ENCODE results near the gene SLC1A6. TPM values are rescaled to one million over a fixed set of nuclear protein-coding genes. Genes with fewer than 3 reads are reported as not detected.

SLC1A6 gene
- total and polyA plus RNA-seq, 7 donors = not detected

DNA sequence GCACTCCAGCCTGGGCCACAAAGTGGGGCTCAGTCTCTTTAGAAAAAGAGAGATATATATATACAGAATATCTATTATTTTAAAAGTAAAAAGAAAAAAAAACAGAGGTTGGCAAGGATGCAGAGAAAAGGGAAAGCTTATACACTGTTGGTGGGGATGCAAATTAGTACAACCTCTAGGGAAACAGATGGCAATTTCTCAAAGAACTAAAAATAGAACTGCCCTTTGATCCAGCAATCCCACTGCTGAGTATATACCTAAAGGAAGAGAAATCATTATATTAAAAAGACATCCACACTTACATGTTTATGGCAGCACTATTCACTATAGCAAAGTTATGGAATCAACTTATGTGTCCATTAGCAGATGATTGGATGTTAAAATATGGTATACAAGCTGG, 28.6 kb upstream of the SLC1A6 start:
- Histone ChIP-seq H3K36me3 (ENCODE audit: insufficient read depth in 1 of 2, low read depth in 1 of 2) (no peaks in the 10 kb centered on the region), H3K27ac (no peak overlapping the region), H3K4me3 (no peak overlapping the region), H3K9me3 (no peaks in the 10 kb centered on the region), H3K27me3 (ENCODE audit: insufficient read depth in 3 of 3, low read length in 2 of 3) (peaks cover 0 to 18% (median 0%) of the 10 kb centered on the region in 3 donors), H3K4me1 (no peaks in the 10 kb centered on the region)
- TF ChIP-seq, protein P1, sequence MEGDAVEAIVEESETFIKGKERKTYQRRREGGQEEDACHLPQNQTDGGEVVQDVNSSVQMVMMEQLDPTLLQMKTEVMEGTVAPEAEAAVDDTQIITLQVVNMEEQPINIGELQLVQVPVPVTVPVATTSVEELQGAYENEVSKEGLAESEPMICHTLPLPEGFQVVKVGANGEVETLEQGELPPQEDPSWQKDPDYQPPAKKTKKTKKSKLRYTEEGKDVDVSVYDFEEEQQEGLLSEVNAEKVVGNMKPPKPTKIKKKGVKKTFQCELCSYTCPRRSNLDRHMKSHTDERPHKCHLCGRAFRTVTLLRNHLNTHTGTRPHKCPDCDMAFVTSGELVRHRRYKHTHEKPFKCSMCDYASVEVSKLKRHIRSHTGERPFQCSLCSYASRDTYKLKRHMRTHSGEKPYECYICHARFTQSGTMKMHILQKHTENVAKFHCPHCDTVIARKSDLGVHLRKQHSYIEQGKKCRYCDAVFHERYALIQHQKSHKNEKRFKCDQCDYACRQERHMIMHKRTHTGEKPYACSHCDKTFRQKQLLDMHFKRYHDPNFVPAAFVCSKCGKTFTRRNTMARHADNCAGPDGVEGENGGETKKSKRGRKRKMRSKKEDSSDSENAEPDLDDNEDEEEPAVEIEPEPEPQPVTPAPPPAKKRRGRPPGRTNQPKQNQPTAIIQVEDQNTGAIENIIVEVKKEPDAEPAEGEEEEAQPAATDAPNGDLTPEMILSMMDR (IDR thresholded peaks at IDR 0.05) = no peak
- intact Hi-C loops (cut with DNase I) = no loop called here
- no peak for ATAC-seq
- no peak for DNase-seq

DNA sequence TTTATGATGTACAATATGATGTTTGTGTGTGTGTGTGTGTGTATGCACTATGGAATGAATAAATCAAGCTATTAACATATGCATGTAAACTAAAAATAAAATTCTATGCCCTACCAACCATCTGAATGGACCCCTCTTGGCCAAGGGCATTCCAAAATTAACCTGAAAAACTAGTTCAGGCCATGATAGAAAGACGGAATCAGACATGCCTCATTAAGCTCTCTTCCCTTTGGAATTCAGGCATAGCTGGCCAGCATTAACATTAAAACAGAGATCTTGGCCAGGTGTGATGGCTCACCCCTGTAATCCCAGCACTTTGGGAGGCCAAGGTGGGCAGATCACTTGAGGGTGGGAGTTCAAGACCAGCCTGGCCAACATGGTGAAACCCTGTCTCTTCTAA, 18.3 kb upstream of the SLC1A6 start:
- WGBS, 3 donors = 44 to 55% (median 50%) methylated on average over 1 of the region's 1 CpG
- Histone ChIP-seq H3K27ac (no peak overlapping the region), H3K36me3 (ENCODE audit: insufficient read depth in 1 of 2, low read depth in 1 of 2) (no peaks in the 10 kb centered on the region), H3K9me3 (no peaks in the 10 kb centered on the region), H3K4me1 (no peaks in the 10 kb centered on the region), H3K4me3 (no peak overlapping the region), H3K27me3 (ENCODE audit: insufficient read depth in 3 of 3, low read length in 2 of 3) (peaks cover 0 to 10% (median 0%) of the 10 kb centered on the region in 3 donors)
- intact Hi-C loops (cut with DNase I) = no loop called here
- ATAC-seq (no peak), DNase-seq (no peak)
- TF ChIP-seq, protein P1 (IDR thresholded peaks at IDR 0.05) = no peak

DNA sequence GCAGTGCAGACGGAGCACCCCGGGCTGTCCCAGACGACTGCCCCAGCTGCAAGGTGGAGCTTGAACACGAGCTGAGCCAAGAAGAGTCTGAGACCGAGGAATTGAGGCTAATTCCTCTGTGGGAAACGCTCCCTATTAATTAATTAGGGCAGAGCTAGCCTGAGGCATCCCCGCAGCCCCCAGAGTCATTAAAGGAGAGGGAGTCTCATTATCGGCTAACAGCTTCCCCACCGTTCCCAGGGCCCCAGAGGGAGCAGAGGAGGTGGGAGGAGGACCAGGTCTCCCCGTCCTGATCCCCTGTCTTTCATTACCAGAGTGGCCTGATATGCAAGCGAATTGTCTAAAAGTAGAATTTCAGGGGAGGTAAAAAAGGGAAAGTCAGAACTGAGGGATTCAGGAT, 13.1 kb upstream of the SLC1A6 start:
- no peak for ATAC-seq
- WGBS, 3 donors = 28 to 31% (median 30%) methylated on average over 11 of the region's 11 CpGs

DNA sequence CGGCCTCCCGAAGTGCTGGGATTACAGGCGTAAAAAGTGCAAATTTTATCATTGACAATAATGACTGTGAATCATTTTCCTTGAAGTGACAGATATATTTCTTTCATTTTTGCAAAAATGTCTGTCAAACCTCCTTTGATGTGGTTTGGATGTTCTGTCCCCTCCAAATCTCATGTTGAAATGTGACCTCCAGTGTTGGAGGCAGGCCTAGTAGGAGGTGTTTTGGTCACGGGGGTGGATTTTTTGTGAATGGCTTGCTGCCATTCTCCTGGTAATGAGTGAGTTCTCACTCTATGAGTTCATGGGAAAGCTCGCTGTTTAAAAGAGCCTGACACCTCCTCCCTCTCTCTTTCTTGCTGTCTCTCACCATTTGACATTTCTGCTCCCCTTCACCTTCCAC, 5.5 kb upstream of the SLC1A6 start:
- no peaks in the 10 kb centered on the region for H3K4me1 ChIP-seq
- H3K9me3 ChIP-seq = no peaks in the 10 kb centered on the region
- WGBS, 3 donors = 45 to 49% (median 46%) methylated on average over 5 of the region's 5 CpGs
- H3K36me3 ChIP-seq (ENCODE audit: insufficient read depth in 1 of 2, low read depth in 1 of 2) = no peaks in the 10 kb centered on the region
- H3K27ac ChIP-seq = no peak overlapping the region
- TF ChIP-seq, protein P1 (IDR thresholded peaks at IDR 0.05) = no peak
- H3K4me3 ChIP-seq = no peak overlapping the region
- DNase-seq = no peak
- H3K27me3 ChIP-seq (ENCODE audit: insufficient read depth in 3 of 3, low read length in 2 of 3) = peaks cover 0 to 10% (median 0%) of the 10 kb centered on the region in 3 donors
- no peak for ATAC-seq
- intact Hi-C loops (cut with DNase I) = no loop called here

More for the DNA sequence above, 13.1 kb upstream of the SLC1A6 start:
- intact Hi-C loops (cut with DNase I) = no loop called here
- Histone ChIP-seq H3K9me3 (no peaks in the 10 kb centered on the region), H3K27ac (no peak overlapping the region), H3K36me3 (ENCODE audit: insufficient read depth in 1 of 2, low read depth in 1 of 2) (no peaks in the 10 kb centered on the region), H3K27me3 (ENCODE audit: insufficient read depth in 3 of 3, low read length in 2 of 3) (no peaks in the 10 kb centered on the region), H3K4me3 (no peak overlapping the region), H3K4me1 (no peaks in the 10 kb centered on the region)
- no peak for DNase-seq
- TF ChIP-seq, protein P1 (IDR thresholded peaks at IDR 0.05) = no peak

DNA sequence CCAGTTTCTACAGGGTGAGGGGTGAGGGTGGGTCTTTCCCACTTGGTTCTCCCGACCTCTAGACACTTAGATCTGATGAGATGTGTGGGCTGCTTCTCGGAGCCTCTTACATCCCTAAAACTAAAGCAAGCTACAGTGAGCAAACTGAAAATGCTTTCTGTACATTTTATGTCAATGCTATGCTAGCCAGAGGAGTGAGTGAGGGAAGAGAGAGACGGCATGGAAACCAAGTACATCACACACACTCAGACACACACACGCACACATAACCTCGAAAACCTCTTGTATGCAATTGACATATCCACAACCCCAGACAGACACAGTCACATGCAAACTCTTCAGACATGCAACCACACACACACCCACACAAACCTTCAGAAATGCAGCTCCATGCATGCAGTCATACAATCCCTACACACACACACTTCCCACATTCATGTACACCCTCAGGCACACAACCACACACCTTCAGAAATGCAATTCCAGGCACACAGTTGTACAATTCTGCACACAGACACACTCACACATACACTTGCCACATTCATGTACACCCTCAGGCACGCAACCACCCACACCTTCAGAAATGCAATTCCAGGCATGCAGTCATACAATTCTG, 1.4 kb downstream of the SLC1A6 start:
- Histone ChIP-seq H3K36me3 (ENCODE audit: insufficient read depth in 1 of 2, low read depth in 1 of 2) (no peaks in the 10 kb centered on the region), H3K27me3 (ENCODE audit: insufficient read depth in 3 of 3, low read length in 2 of 3) (peaks cover 0 to 39% (median 10%) of the 10 kb centered on the region in 3 donors), H3K4me1 (no peaks in the 10 kb centered on the region), H3K4me3 (no peak overlapping the region), H3K27ac (no peak overlapping the region), H3K9me3 (no peaks in the 10 kb centered on the region)
- intact Hi-C loops (cut with DNase I) = no loop called here
- 57 to 65% (median 62%) methylated on average over 6 of the region's 6 CpGs for WGBS, 3 donors
- ATAC-seq (no peak), DNase-seq (no peak)
- TF ChIP-seq, protein P1 (IDR thresholded peaks at IDR 0.05) = no peak
